ENCODE results near the gene GDAP1L1. TPM values are rescaled to one million over a fixed set of nuclear protein-coding genes. Genes with fewer than 3 reads are reported as not detected.
"Not testable (repeated sequence)": the region's sequence is repeated elsewhere in the genome, so short reads cannot be mapped to it uniquely, and the experiment has no call there.

Gene GDAP1L1
- polyA plus RNA-seq, 1 donor from 2014 or later = 216 TPM

GRCh38 chr20:44235702-44236101 is 11.4 kb upstream of the GDAP1L1 start:
- TF ChIP-seq MXI1 (conservative IDR thresholded peaks at IDR 0.05; ENCODE audit: poor library complexity, severe bottlenecking) (no peak), EZH2 (IDR thresholded peaks at IDR 0.05; ENCODE audit: borderline replicate concordance, insufficient read depth, low read length, poor library complexity, severe bottlenecking) (no peak), CTCF (IDR thresholded peaks at IDR 0.05; ENCODE audit: poor library complexity, severe bottlenecking) (no peak), RAD21 (conservative IDR thresholded peaks at IDR 0.05) (no peak)
- H4K20me1 ChIP-seq (ENCODE audit: insufficient read depth) = no peaks in the 10 kb centered on the region
- no peak overlapping the region for H3K4me2 ChIP-seq (ENCODE audit: low read length)
- H3K9me2 ChIP-seq (ENCODE audit: insufficient read depth, low read length) = no peaks in the 10 kb centered on the region
- H3K27ac ChIP-seq (ENCODE audit: low read length) = no peak overlapping the region
- no peaks in the 10 kb centered on the region for H3F3A ChIP-seq (ENCODE audit: insufficient read depth, low read length, poor library complexity, severe bottlenecking)
- no peaks in the 10 kb centered on the region for H3K27me3 ChIP-seq (ENCODE audit: insufficient read depth, low read depth, low read length)
- no peaks in the 10 kb centered on the region for H3K79me2 ChIP-seq (replicated peaks; ENCODE audit: insufficient read depth, low read length)
- no peaks in the 10 kb centered on the region for H3K9me3 ChIP-seq (ENCODE audit: low read length)
- no peaks in the 10 kb centered on the region for H3K36me3 ChIP-seq (ENCODE audit: insufficient read depth, low read length)
- no peak overlapping the region for H3K4me3 ChIP-seq (ENCODE audit: low read length)
- H2AFZ ChIP-seq (ENCODE audit: low read depth, low read length) = no peak overlapping the region
- H3K9ac ChIP-seq (ENCODE audit: low read length) = no peak overlapping the region

- H3K9me2 ChIP-seq (ENCODE audit: insufficient read depth, low read length); H3F3A ChIP-seq (ENCODE audit: insufficient read depth, low read length, poor library complexity, severe bottlenecking); H2AFZ ChIP-seq (ENCODE audit: low read depth, low read length); H3K4me3 ChIP-seq (ENCODE audit: low read length); H3K27ac ChIP-seq (ENCODE audit: low read length); H4K20me1 ChIP-seq (ENCODE audit: insufficient read depth); H3K9ac ChIP-seq (ENCODE audit: low read length); H3K27me3 ChIP-seq (ENCODE audit: insufficient read depth, low read depth, low read length); H3K36me3 ChIP-seq (ENCODE audit: insufficient read depth, low read length); H3K9me3 ChIP-seq (ENCODE audit: low read length); H3K79me2 ChIP-seq (replicated peaks; ENCODE audit: insufficient read depth, low read length); H3K4me2 ChIP-seq (ENCODE audit: low read length): not testable (repeated sequence)
Measured at GRCh38 chr20:44236840-44237239, 10.3 kb upstream of the GDAP1L1 start.

- Histone ChIP-seq H2AFZ (ENCODE audit: low read depth, low read length) (no peak overlapping the region), H3K4me2 (ENCODE audit: low read length) (no peak overlapping the region), H3K9me2 (ENCODE audit: insufficient read depth, low read length) (no peaks in the 10 kb centered on the region), H3K9ac (ENCODE audit: low read length) (no peak overlapping the region), H3K27ac (ENCODE audit: low read length) (no peak overlapping the region), H3K27me3 (ENCODE audit: insufficient read depth, low read depth, low read length) (no peaks in the 10 kb centered on the region), H3K79me2 (replicated peaks; ENCODE audit: insufficient read depth, low read length) (no peaks in the 10 kb centered on the region), H3K36me3 (ENCODE audit: insufficient read depth, low read length) (no peaks in the 10 kb centered on the region), H3K9me3 (ENCODE audit: low read length) (no peaks in the 10 kb centered on the region), H3F3A (ENCODE audit: insufficient read depth, low read length, poor library complexity, severe bottlenecking) (peaks cover 4% of the 10 kb centered on the region), H3K4me3 (ENCODE audit: low read length) (no peak overlapping the region), H4K20me1 (ENCODE audit: insufficient read depth) (no peaks in the 10 kb centered on the region)
- no peak for TF ChIP-seq POLR2AphosphoS5 (IDR thresholded peaks at IDR 0.05)
- TF ChIP-seq CTCF (IDR thresholded peaks at IDR 0.05; ENCODE audit: poor library complexity, severe bottlenecking) = no peak
- no peak for TF ChIP-seq SMC3 (conservative IDR thresholded peaks at IDR 0.05; ENCODE audit: poor library complexity)
- TF ChIP-seq REST (IDR thresholded peaks at IDR 0.05; ENCODE audit: borderline replicate concordance) = no peak
- TF ChIP-seq EP300 (conservative IDR thresholded peaks at IDR 0.05; ENCODE audit: poor library complexity, severe bottlenecking) = no peak
- TF ChIP-seq RAD21 (conservative IDR thresholded peaks at IDR 0.05) = no peak
- TF ChIP-seq MXI1 (conservative IDR thresholded peaks at IDR 0.05; ENCODE audit: poor library complexity, severe bottlenecking) = no peak
- no peak for TF ChIP-seq EZH2 (IDR thresholded peaks at IDR 0.05; ENCODE audit: borderline replicate concordance, insufficient read depth, low read length, poor library complexity, severe bottlenecking)
Measured at GRCh38 chr20:44241796-44242195, 5.3 kb upstream of the GDAP1L1 start.

Data from neural cell (in vitro differentiated cells).